B cell (primary cell): ENCODE results near the gene PRSS23.

Experiments used
- CTCF ChIP-seq: fragments of 200-600 bp; IDR thresholded peaks from one replicate; pipeline ENCODE4 v1.8.0; 2022; ENCODE audit warnings: antibody characterized with exemption, mild to moderate bottlenecking
- EZH2 ChIP-seq: IDR thresholded peaks from 2 replicates; pipeline ENCODE4 v1.6.1; 2012; ENCODE audit warnings: borderline replicate concordance, low read depth, mild to moderate bottlenecking, moderate library complexity, low read length; ENCODE audit not compliant: insufficient read depth, poor library complexity, severe bottlenecking

- no peak for TF ChIP-seq CTCF
- TF ChIP-seq EZH2 = no peak
Measured at GRCh38 chr11:86753459-86753858, 46.9 kb upstream of the PRSS23 start.
